Kidney epithelial cell (primary cell): Measurements from ENCODE around the gene TMX2. TPM values are rescaled to one million over a fixed set of nuclear protein-coding genes. Genes with fewer than 3 reads are reported as not detected.

Experiments used
- DNase-seq: peaks from one replicate; pipeline ENCODE4 v3.0.0-alpha.2; 2010; ENCODE audit warnings: low read depth
- H3K27me3 ChIP-seq: 2 replicates; pipeline ENCODE4 v1.6.0; 2011; ENCODE audit warnings: low read length; ENCODE audit not compliant: control insufficient read depth, insufficient read depth
- H3K36me3 ChIP-seq: 2 replicates; pipeline ENCODE4 v1.5.1; 2011; ENCODE audit warnings: low read length; ENCODE audit not compliant: control insufficient read depth, insufficient read depth
- H3K4me3 ChIP-seq: 2 replicates; pipeline ENCODE4 v1.5.1; 2011; ENCODE audit warnings: low read depth, mild to moderate bottlenecking, control low read depth, low read length
- total RNA-seq: library from RNA; depleted of rRNA; stranded (reverse); fragments of >200 nt; gene quantifications from 2 replicates; pipeline ENCODE4 v1.2.3, GENCODE V29; 2015
- TF ChIP-seq, protein P1 (sequence below): IDR thresholded peaks from 2 replicates; pipeline ENCODE4 v1.5.1; 2011; ENCODE audit warnings: mild to moderate bottlenecking, moderate library complexity, low read length, control low read depth, inconsistent platforms; ENCODE audit not compliant: insufficient read depth, poor library complexity, severe bottlenecking

Gene TMX2
- total RNA-seq, 1 donor from 2014 or later, result 74.0 TPM

DNA sequence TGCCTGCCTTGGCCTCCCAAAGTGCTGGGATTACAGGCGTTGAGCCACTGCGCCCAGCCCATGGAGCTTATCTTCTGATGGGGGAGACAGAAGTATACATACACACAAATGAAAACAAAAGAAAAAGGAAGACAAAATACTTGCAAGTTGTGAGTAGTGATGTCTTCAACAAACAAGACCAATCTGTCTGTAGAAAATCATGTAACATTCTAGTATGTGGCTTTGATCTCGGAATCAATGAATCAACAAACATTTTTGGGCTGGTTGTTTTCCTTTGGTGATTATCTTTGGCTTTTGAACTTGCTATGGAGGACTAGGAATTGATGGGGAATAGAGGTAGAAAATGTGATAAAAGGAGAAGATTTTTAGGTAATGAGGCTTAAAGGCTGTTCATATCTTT, 45.8 kb downstream of the TMX2 start:
- TF ChIP-seq, protein P1, sequence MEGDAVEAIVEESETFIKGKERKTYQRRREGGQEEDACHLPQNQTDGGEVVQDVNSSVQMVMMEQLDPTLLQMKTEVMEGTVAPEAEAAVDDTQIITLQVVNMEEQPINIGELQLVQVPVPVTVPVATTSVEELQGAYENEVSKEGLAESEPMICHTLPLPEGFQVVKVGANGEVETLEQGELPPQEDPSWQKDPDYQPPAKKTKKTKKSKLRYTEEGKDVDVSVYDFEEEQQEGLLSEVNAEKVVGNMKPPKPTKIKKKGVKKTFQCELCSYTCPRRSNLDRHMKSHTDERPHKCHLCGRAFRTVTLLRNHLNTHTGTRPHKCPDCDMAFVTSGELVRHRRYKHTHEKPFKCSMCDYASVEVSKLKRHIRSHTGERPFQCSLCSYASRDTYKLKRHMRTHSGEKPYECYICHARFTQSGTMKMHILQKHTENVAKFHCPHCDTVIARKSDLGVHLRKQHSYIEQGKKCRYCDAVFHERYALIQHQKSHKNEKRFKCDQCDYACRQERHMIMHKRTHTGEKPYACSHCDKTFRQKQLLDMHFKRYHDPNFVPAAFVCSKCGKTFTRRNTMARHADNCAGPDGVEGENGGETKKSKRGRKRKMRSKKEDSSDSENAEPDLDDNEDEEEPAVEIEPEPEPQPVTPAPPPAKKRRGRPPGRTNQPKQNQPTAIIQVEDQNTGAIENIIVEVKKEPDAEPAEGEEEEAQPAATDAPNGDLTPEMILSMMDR, result no peak
- Histone ChIP-seq H3K36me3 (no peaks in the 10 kb centered on the region), H3K4me3 (no peak overlapping the region), H3K27me3 (no peaks in the 10 kb centered on the region)
- DNase-seq, result no peak

DNA sequence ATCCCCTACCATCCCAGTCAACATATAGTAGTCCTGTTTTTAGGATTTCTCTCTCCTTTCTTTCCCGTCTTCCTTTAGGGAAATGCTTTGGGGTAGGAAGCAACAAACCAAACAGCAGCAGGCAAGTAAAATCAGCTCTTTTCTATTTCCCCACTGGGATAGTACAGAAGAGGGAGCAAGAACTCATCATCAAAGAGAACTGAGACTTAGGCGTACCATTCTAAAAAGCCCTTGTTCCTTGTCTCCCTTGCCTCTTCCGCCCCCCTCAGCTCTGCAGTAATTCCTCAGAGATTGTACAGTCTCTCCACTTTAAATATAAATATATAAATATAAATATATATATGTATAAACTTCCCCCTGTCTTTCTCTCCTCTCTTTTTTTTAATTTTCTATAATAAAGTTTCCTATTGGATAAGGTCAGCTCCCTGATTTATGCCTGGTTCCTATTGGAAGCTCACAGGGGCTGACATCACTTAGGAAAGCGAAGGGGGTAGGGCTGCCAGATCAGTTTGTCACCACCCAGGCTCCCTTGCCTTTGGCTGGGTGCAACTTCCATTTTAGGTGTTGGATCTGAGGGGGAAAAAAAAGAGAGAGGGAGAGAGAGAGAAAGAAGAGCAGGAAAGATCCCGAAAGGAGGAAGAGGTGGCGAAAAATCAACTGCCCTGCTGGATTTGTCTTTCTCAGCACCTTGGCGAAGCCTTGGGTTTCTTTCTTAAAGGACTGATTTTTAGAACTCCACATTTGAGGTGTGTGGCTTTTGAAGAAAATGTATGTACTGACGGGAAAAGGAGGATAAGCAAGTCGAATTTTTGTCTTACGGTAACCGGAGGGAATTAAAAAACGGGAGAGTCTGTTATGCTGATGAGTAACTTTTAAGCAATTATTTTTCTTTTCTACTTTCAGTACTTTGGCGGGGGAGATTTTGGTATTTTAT, 49.2 kb downstream of the TMX2 start, which contains the start of gene CTNND1:
CTNND1 (plus strand) TSS at position 502 of the 934 bp plus-strand sequence. CDS start 29,677 bp downstream, outside the sequence.
- peak; percentile 88 for DNase-seq
- TF ChIP-seq, protein P1, result peak; percentile 11
- Histone ChIP-seq H3K4me3 (peak within 1 kb of the TSS; percentile 75), H3K36me3 (no peaks in the 10 kb centered on the region), H3K27me3 (no peaks in the 10 kb centered on the region)

DNA sequence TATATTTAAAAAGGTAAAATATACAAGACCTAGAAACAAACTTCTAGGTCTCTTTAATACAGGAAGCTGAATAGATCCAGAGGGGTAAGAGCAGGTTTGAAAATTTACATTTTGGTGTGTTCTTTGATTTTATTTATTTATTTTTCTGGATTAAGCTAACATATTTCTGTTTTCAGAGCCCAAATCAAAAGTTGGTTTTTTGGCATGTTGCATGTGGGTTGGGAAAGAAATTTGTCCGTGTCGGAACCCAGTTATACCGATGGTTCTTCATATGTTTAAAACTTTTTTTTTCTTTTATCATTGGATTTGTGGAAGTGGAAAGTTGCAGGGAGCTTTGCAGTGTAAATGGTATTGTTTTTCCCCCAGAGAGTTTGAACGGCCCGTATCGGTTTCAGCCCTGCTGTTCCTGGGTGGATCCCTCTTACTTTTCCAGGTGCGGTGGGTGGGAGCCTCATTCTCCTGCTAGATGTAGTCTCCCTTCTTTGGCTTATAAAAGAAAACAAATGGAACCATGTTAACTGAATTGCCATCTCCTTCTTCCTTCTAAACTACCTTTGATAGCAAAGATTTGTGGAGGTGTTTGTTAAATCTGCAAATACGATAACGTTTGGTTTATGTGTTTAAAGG, 50.0 kb downstream of the TMX2 start:
- Histone ChIP-seq H3K36me3 (no peaks in the 10 kb centered on the region), H3K27me3 (no peaks in the 10 kb centered on the region), H3K4me3 (peak overlapping the region; percentile 75)
- TF ChIP-seq, protein P1, result no peak
- DNase-seq, result no peak

DNA sequence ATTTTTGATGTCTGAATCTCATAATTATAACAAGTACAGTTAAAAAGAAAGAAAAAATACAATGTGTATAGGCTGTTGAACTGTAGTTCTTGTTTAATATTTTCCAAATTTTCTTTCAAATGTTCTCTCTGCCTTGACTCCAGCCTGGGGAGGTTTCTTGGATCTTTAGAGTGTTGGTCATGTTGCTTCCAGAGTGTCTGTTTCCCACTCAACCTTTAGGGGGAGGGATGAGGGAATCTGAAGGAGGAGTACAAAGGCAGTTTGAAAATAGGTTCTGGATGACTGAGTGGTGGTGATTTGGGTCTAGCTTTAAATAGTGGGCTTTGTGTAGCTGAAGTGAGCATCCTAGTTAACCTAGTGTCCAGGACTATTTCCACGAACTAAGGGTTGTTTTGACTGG, 51.2 kb downstream of the TMX2 start:
- no peak for DNase-seq
- no peaks in the 10 kb centered on the region for H3K27me3 ChIP-seq
- no peaks in the 10 kb centered on the region for H3K36me3 ChIP-seq
- TF ChIP-seq, protein P1, result peak; percentile 38
- H3K4me3 ChIP-seq, result peak overlapping the region; percentile 75

DNA sequence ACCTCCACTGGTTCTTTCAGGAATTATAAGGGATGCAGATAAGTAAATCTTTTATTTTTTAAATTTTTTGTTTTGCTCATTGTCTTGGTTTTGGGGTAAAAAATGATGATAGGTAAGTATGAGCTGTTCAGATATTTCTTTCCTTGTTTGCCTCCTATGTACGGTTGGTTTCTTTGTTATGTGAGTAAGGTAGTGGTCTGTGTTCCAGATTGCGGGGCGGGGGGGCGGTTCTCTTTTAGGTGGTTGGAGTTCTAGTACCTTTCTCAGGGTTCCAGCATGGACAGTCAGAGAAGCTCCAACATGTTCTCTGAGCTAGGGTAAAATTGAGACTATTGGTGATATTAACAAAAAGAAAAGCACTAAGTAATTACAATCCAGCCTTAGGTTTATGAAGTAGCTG, 51.6 kb downstream of the TMX2 start:
- Histone ChIP-seq H3K4me3 (peak overlapping the region; percentile 75), H3K36me3 (no peaks in the 10 kb centered on the region), H3K27me3 (no peaks in the 10 kb centered on the region)
- TF ChIP-seq, protein P1, result no peak
- no peak for DNase-seq
